ENCODE data around the gene THEMIS. TPM values are rescaled to one million over a fixed set of nuclear protein-coding genes. Genes with fewer than 3 reads are reported as not detected.
A peak's percentile ranks its signal among the peaks of the same experiment; 100 is the strongest.

The THEMIS gene
- total RNA-seq, 1 donor from 2014 or later, result not detected

GRCh38 chr6:127821431-127821830 lies 79.4 kb downstream of the THEMIS start:
- no peaks in the 10 kb centered on the region for H3K9me3 ChIP-seq (ENCODE audit: low read depth)
- H3K36me3 ChIP-seq, result no peaks in the 10 kb centered on the region
- TF ChIP-seq EZH2 (IDR thresholded peaks at IDR 0.05) (no peak), EZH2phosphoT487 (IDR thresholded peaks at IDR 0.05) (no peak), CTCF (IDR thresholded peaks at IDR 0.05) (no peak)
- Mint-ChIP-seq H3K4me1 (no peaks in the 10 kb centered on the region), H3K36me3 (no peaks in the 10 kb centered on the region), H3K27ac (no peak overlapping the region), H3K9me3 (no peaks in the 10 kb centered on the region), H3K4me3 (no peak overlapping the region), H3K27me3 (ENCODE audit: insufficient read depth, low read depth) (no peaks in the 10 kb centered on the region)
- H3K27me3 ChIP-seq, result no peaks in the 10 kb centered on the region
- H3K9ac ChIP-seq, result no peak overlapping the region
- no peaks in the 10 kb centered on the region for H3F3A ChIP-seq (ENCODE audit: low read depth)
- DNase-seq (ENCODE audit: low spot score), result no peak
- no peak overlapping the region for H2AFZ ChIP-seq (replicated peaks)
- no peaks in the 10 kb centered on the region for H3K79me2 ChIP-seq (ENCODE audit: low read depth)
- no peaks in the 10 kb centered on the region for H4K20me1 ChIP-seq (ENCODE audit: low read depth)
- H3K4me3 ChIP-seq, result no peak overlapping the region
- H3K4me1 ChIP-seq, result no peaks in the 10 kb centered on the region
- H3K27ac ChIP-seq, result no peak overlapping the region
- H3K4me2 ChIP-seq, result no peak overlapping the region

GRCh38 chr6:127818149-127818548 lies 82.7 kb downstream of the THEMIS start:
- H3K4me2 ChIP-seq, result no peak overlapping the region
- no peaks in the 10 kb centered on the region for H4K20me1 ChIP-seq (ENCODE audit: low read depth)
- no peaks in the 10 kb centered on the region for H3K9me3 ChIP-seq (ENCODE audit: low read depth)
- Mint-ChIP-seq H3K36me3 (no peaks in the 10 kb centered on the region), H3K4me3 (no peak overlapping the region), H3K4me1 (no peaks in the 10 kb centered on the region), H3K27ac (no peak overlapping the region), H3K27me3 (ENCODE audit: insufficient read depth, low read depth) (no peaks in the 10 kb centered on the region), H3K9me3 (no peaks in the 10 kb centered on the region)
- H3K36me3 ChIP-seq, result no peaks in the 10 kb centered on the region
- no peak overlapping the region for H3K27ac ChIP-seq
- H2AFZ ChIP-seq (replicated peaks), result peak overlapping the region; percentile 58
- no peaks in the 10 kb centered on the region for H3K27me3 ChIP-seq
- H3K79me2 ChIP-seq (ENCODE audit: low read depth), result no peaks in the 10 kb centered on the region
- DNase-seq (ENCODE audit: low spot score), result no peak
- no peak overlapping the region for H3K9ac ChIP-seq
- no peak overlapping the region for H3K4me3 ChIP-seq
- no peaks in the 10 kb centered on the region for H3F3A ChIP-seq (ENCODE audit: low read depth)
- no peaks in the 10 kb centered on the region for H3K4me1 ChIP-seq
- TF ChIP-seq EZH2phosphoT487 (IDR thresholded peaks at IDR 0.05) (no peak), EZH2 (IDR thresholded peaks at IDR 0.05) (no peak), CTCF (IDR thresholded peaks at IDR 0.05) (no peak)

- DNase-seq (ENCODE audit: low spot score), result no peak
These were observed 84.2 kb downstream of the THEMIS start for GRCh38 chr6:127816643-127817042.

More at GRCh38 chr6:127816643-127817042, 84.2 kb downstream of the THEMIS start:
- Histone ChIP-seq H3K9ac (no peak overlapping the region), H3K27ac (no peak overlapping the region), H2AFZ (replicated peaks) (no peak overlapping the region), H3K36me3 (no peaks in the 10 kb centered on the region), H3K4me2 (no peak overlapping the region), H3K4me1 (no peaks in the 10 kb centered on the region), H3K9me3 (ENCODE audit: low read depth) (no peaks in the 10 kb centered on the region), H3K27me3 (no peaks in the 10 kb centered on the region), H3F3A (ENCODE audit: low read depth) (no peaks in the 10 kb centered on the region), H3K4me3 (no peak overlapping the region), H4K20me1 (ENCODE audit: low read depth) (no peaks in the 10 kb centered on the region), H3K79me2 (ENCODE audit: low read depth) (no peaks in the 10 kb centered on the region)
- Mint-ChIP-seq H3K27ac (no peak overlapping the region), H3K27me3 (ENCODE audit: insufficient read depth, low read depth) (no peaks in the 10 kb centered on the region), H3K9me3 (no peaks in the 10 kb centered on the region), H3K4me1 (no peaks in the 10 kb centered on the region), H3K4me3 (no peak overlapping the region), H3K36me3 (no peaks in the 10 kb centered on the region)
- TF ChIP-seq EZH2phosphoT487 (IDR thresholded peaks at IDR 0.05), result no peak
- TF ChIP-seq CTCF (IDR thresholded peaks at IDR 0.05), result no peak
- TF ChIP-seq EZH2 (IDR thresholded peaks at IDR 0.05), result no peak
